GM12873 (cell line): ENCODE results near the gene XYLB.

Experiments
- TF ChIP-seq, protein P1 (sequence below): IDR thresholded peaks from 2 replicates; pipeline ENCODE4 v1.5.1; 2012; ENCODE audit warnings: low read depth, mild to moderate bottlenecking, moderate library complexity, low read length, control low read depth; ENCODE audit not compliant: insufficient read depth; ENCODE audit errors: missing control alignments

XYLB gene

GRCh38 chr3:38345879-38346586, 552 bp upstream of the XYLB start:
- TF ChIP-seq, protein P1, sequence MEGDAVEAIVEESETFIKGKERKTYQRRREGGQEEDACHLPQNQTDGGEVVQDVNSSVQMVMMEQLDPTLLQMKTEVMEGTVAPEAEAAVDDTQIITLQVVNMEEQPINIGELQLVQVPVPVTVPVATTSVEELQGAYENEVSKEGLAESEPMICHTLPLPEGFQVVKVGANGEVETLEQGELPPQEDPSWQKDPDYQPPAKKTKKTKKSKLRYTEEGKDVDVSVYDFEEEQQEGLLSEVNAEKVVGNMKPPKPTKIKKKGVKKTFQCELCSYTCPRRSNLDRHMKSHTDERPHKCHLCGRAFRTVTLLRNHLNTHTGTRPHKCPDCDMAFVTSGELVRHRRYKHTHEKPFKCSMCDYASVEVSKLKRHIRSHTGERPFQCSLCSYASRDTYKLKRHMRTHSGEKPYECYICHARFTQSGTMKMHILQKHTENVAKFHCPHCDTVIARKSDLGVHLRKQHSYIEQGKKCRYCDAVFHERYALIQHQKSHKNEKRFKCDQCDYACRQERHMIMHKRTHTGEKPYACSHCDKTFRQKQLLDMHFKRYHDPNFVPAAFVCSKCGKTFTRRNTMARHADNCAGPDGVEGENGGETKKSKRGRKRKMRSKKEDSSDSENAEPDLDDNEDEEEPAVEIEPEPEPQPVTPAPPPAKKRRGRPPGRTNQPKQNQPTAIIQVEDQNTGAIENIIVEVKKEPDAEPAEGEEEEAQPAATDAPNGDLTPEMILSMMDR = no peak

GRCh38 chr3:38347421-38348200, 1.0 kb downstream of the XYLB start:
- TF ChIP-seq, protein P1 = no peak

- TF ChIP-seq, protein P1 = no peak
Measured at GRCh38 chr3:38348903-38349302, 2.3 kb downstream of the XYLB start.

- TF ChIP-seq, protein P1 = no peak
Measured at GRCh38 chr3:38349684-38350359, 3.2 kb downstream of the XYLB start.

GRCh38 chr3:38353151-38353550, 6.6 kb downstream of the XYLB start:
- TF ChIP-seq, protein P1 = no peak

GRCh38 chr3:38354588-38355330, 8.2 kb downstream of the XYLB start:
- TF ChIP-seq, protein P1 = no peak

DNA sequence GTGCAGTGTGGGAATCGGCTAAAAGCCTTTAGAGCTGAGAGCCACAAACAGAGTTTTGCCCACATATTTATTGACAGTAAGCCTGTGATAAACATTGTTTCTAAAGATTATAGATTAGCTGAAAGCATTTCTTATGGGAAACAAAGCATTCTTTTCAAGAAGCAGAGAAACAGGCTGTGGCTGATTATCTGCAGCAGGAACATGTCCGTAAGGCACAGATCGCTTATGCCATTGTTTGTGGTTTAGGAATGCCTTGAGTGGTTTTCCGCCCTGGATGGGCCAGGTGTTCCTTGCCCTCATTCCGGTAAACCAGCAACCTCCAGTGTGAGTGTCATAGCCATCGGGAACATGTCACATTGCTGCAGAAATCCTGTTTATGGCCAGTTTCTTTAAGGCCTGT, 12.5 kb downstream of the XYLB start:
- TF ChIP-seq, protein P1 = no peak
